Measurements from ENCODE around the gene APOBEC4.

APOBEC4 gene

DNA sequence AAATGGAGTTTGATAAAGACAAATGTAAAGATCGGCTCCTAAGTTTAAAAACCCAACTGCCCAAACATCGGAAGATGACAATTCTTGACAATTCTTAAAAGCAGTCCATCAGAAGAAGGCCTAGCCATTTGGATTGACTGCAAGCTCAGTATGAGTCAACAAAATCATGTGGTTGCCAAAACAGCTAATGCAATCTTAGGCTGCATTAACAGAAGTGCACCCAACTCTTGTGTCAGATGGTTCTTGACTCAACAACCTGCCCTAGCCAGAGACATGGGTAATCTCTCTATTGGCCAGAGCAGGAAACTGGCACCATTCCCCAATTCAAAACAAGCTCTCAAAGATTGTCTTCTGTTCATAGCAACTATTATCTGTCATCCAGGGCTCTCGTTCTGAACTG lies 53.0 kb downstream of the APOBEC4 start:
- ATAC-seq: no peak

DNA sequence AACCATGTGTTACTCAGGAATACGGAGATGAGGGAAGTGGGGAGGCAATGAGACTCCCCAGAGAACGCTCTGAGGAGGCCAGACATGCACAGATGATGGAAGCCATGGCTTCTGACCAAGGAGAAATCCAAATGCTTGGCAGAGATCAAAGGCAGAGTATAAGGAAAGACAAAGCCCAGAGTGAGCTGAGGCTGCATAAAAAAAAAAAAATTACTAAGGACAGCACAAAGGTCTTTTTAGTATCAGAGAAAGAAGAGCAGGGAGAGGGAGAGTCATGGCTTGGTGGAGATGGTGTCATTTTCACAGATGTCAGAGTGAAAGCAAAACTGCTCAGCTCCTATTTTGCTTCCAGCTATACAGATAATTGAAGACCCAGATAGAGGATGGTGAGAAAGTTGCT lies 54.7 kb downstream of the APOBEC4 start:
- peak in 1 of 2 donors; percentile 56 for ATAC-seq

DNA sequence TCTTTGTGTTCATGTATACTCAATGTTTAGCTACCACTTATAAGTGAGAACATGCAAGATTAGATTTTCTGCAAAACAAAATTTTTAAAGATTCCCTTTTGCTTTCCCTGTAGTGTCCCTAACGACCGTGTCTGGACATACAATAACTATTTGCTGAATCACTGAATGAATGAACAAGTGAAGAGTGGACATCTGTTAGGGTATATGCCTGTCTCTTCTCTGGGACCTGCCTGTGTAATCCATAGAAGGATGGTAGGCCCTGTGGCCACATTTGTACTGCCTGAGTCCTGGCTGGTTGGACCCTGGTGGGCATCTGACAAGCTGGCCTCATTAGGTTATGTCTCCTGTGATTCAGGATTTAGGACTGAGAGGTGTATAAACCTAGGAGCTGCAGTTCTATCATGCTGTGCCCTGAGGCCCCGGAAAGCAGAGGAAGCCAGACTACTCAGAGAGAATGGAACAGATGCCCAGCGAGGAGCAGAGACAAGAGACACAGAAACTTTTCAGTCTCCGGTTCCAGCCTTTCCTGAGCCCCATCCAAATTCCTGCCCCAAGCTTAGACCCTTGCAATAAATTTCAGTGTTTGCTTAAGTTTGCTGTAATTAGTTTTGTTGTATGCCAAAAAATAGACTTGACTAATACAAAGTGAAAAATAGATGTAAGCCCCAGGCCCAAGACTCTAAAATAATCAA lies 55.3 kb downstream of the APOBEC4 start:
- ATAC-seq: no peak

DNA sequence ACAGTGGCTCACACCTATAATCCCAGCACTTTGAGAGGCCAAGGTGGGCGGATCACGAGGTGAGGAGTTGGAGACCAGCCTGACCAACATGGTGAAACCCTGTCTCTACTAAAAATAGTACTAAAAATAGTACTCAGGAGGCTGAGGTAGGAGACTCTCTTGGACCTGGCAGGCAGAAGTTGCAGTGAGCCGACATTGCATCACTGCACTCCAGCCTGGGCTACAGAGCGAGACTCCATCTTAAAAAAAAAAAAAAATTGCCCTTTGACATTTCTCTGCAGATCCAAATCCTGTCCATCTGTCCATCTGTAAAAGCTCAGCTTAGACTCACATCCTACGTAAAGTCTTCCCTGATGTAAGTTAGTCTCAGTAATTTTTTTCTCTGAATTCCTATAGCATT lies 56.6 kb downstream of the APOBEC4 start:
- ATAC-seq: no peak

Measured in activated CD4-positive, CD25-positive, alpha-beta regulatory T cell treated with anti-CD3 and anti-CD28 coated beads, Interleukin-2, amount 50 U/mL, for 24 hours (primary cell).